ENCODE measurements around the gene MIOS.
"Not testable (repeated sequence)": the region's sequence is repeated elsewhere in the genome, so short reads cannot be mapped to it uniquely, and the experiment has no call there.

The MIOS gene

DNA sequence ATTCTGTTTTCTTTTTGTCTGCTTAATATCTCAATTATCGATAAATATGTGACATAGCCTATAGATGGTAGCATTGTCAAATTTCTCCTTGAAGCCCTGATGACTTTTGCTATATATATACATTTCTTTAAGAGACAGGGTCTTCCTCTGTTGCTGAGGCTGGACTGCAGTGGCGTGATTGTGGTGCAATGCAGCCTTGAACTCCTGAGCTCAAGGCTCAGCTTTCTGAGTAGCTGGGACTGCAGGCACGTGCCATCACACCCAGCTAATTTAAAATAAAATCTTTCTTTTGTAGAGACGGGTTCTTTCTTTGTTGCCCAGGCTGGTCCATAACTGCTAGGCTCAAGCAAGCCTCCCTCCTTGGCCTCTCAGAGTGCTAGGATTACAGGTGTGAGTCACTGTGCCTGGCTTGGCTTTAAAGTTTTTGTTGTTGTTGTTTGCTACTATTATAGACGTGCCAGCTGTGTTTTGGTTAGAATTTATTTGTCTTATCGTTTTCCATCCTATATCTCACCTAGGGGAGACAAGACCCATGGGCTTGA lies 80.9 kb downstream of the MIOS start:
- DNase-seq (ENCODE audit: low read depth in 2 of 2) = no peak

DNA sequence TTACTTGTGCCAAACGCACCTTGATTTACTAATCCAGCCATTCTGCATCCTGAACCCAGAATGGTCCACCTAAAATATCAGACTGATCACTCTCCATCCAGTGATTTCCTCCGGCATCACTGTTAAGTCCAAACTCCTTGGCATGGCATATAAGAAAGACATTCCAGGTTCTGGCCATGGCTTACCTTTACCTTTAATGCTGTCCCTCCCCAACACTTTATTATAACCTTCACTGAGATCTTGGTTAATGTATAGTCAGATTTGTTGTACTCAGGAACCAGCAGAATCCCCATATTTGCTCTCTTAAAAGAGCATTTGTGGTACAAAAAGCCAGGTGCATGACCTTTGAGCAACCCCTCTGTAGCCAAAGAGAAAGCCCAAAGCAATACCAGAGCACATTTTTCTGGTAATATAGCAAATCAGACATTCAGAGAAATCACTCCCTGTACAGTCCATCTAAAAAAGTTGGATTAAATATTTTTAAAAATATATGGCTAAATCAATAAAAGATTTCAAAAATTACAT lies 84.1 kb downstream of the MIOS start:
- no peak for DNase-seq (ENCODE audit: low read depth in 2 of 2)

DNA sequence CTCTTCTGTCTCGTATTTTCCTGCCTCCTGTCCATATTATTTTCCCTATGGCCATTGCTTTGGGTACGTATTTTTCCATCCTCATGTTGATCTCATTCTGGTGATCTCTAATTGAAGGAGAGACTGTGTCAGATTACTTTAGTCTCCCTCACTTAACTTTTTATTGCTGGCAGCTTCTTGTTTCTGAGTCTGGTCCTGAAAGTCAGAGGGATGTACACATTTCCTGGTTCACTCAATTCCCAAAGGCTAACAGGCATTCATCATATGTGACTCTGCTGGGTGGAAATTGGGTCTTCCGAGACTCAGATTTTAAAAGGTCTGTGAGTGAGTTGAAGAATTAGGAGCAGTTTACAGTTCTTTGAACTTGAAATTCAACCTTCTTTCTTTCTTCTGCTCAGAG lies 84.8 kb downstream of the MIOS start:
- DNase-seq (ENCODE audit: low read depth in 2 of 2) = no peak

DNA sequence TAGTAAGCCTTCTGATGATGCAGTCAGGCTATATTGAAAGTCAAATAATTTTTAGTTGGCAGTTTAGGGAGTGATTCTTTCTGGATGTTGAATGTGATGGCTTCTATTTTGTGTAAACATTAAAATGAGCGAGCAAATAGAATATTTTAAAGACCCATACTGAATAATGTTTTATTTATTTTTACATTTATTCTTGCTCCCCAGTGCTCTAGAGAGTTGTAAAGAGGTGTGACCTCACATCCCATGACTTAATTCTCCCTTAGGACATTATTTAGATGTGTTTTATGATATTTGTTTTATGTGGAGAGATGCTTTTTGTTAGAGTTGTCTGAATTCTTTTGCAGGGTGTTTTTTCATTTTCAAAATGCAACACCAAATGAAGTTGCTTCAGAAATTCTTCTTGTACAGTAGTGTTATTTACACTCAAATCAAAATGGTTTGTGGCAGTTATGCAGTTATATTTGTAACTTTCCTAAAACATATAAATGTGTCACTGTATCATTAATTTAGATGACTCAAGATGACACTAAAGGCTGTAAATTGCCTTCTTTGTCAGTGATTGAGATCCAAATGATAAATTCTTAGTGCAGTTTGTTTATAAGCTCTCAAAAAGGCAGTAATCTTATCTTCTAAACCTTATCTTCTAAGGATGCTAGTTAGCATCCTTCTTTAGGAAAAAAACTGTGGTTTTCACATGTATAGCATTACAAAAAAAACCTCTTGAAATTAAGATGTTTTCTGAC lies 86.3 kb downstream of the MIOS start:
- no peak for DNase-seq (ENCODE audit: low read depth in 2 of 2)

DNA sequence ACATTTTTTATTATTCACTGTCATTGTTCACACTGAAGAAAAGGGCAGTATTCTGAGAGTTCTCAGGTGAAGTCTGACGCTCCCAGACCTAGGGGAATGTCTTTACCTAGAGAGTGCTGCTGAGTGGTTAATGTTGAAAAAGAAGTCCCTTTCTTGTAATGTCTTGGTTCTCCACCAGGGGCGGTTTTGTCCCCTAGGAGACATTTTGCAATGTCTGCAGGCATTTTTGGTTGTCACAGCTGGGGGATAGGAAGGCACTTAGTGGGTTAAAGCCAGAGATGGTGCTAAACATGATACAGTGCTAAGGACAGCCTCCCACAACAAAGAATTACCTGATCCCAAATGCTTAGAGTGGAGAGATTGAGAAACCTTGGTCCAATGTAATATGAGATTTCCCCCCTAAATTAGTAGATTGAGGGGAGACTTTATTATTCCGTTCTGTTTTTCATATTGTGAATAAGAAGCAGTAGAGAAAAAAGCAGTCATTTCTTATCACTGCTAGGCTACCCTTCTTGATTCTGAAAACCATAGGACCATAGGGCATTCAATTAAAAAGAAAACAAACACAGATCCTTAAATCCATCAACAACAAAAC lies 87.0 kb downstream of the MIOS start:
- DNase-seq (ENCODE audit: low read depth in 2 of 2) = no peak

DNA sequence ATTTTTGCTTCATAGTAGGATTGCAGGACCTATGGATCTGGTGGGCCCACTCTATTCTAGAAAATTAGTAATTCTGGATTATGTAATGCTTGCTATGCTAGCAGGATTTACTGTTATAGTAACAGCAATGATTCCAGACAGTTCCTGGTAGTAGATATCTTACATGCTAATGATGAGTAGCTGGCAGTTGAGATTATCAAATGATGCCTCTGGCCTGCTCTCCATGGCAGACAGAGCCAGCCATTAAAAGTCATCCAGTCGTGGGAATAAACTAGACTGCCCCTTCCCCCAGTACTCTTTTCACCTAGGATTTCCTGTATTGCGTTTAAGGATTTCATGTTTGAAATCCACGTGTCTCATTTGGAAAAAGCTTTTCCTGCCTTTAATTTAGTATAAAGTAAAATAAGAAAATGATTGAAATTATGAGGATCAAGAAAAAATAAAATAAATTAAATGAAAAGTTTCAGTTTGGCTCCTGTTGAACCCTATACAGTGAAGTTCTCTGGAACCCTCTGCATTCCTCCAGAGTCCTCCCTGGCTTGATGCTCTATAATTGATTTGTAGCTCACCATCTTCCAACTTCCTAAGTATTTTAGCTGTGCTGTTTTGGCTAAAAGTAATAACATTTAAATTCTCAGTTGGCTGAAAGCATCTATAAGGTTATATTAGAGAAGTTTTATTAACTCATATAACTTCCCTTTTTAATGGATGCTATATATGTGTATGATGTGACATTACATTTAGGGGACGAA lies 88.5 kb downstream of the MIOS start:
- no peak for DNase-seq (ENCODE audit: low read depth in 2 of 2)

DNA sequence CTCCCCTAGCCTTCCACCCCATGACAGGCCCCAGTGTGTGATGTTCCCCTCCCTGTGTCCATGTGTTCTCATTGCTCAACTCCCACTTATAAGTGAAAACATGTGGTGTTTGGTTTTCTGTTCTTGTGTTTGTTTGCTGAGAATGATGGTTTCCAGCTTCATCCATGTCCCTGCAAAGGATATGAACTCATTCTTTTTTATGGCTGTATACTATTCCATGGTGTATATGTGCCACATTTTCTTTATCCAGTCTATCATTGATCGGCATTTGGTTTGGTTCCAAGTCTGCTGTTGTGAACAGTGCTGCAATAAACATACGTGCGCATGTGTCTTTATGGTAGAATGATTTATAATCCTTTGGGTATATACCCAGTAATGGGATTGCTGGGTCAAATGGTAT lies 89.8 kb downstream of the MIOS start:
- not testable (repeated sequence) for DNase-seq (ENCODE audit: low read depth in 2 of 2)
